ENCODE measurements around the gene SYNJ1. TPM values are rescaled to one million over a fixed set of nuclear protein-coding genes. Genes with fewer than 3 reads are reported as not detected.
"Not testable (repeated sequence)": the region's sequence is repeated elsewhere in the genome, so short reads cannot be mapped to it uniquely, and the experiment has no call there.

The SYNJ1 gene
- total and polyA plus RNA-seq, 9 donors: 3.6 to 7.0 (median 5.4) TPM

- not testable (repeated sequence) for H3K4me3 ChIP-seq (ENCODE audit: low read length); H3K27me3 ChIP-seq (ENCODE audit: control insufficient read depth, insufficient read depth, low read length); H3K4me1 ChIP-seq (ENCODE audit: control insufficient read depth, insufficient read depth, low read length); DNase-seq; H3K27ac ChIP-seq (ENCODE audit: low read length)
- H3K36me3 ChIP-seq (ENCODE audit: control insufficient read depth, insufficient read depth, low read length): peaks cover 28% of the 10 kb centered on the region
- peaks cover 21% of the 10 kb centered on the region for H3K9me3 ChIP-seq (replicated peaks; ENCODE audit: control insufficient read depth, low read depth, low read length)
- WGBS (ENCODE audit: insufficient coverage): no CpG with 5 or more reads among the region's 2 CpGs
Observed at GRCh38 chr21:32664095-32664494, 63.7 kb downstream of the SYNJ1 start.

GRCh38 chr21:32661981-32662380 lies 65.8 kb downstream of the SYNJ1 start:
- not testable (repeated sequence) for H3K4me3 ChIP-seq (ENCODE audit: low read length); H3K27me3 ChIP-seq (ENCODE audit: control insufficient read depth, insufficient read depth, low read length); DNase-seq; H3K4me1 ChIP-seq (ENCODE audit: control insufficient read depth, insufficient read depth, low read length); H3K27ac ChIP-seq (ENCODE audit: low read length)
- WGBS (ENCODE audit: insufficient coverage): 69% methylated on average over 3 of the region's 10 CpGs
- Histone ChIP-seq H3K9me3 (replicated peaks; ENCODE audit: control insufficient read depth, low read depth, low read length) (peaks cover 21% of the 10 kb centered on the region), H3K36me3 (ENCODE audit: control insufficient read depth, insufficient read depth, low read length) (peaks cover 29% of the 10 kb centered on the region)

GRCh38 chr21:32661026-32661782 lies 66.6 kb downstream of the SYNJ1 start:
- not testable (repeated sequence) for H3K4me1 ChIP-seq (ENCODE audit: control insufficient read depth, insufficient read depth, low read length); DNase-seq; H3K27ac ChIP-seq (ENCODE audit: low read length); H3K27me3 ChIP-seq (ENCODE audit: control insufficient read depth, insufficient read depth, low read length); H3K4me3 ChIP-seq (ENCODE audit: low read length)
- peaks cover 28% of the 10 kb centered on the region for H3K36me3 ChIP-seq (ENCODE audit: control insufficient read depth, insufficient read depth, low read length)
- peaks cover 21% of the 10 kb centered on the region for H3K9me3 ChIP-seq (replicated peaks; ENCODE audit: control insufficient read depth, low read depth, low read length)
- WGBS (ENCODE audit: insufficient coverage): 97% methylated on average over 8 of the region's 13 CpGs

- Histone ChIP-seq H3K27ac (ENCODE audit: low read length) (no peak overlapping the region), H3K4me3 (ENCODE audit: low read length) (no peak overlapping the region), H3K36me3 (ENCODE audit: control insufficient read depth, insufficient read depth, low read length) (peaks cover 11% of the 10 kb centered on the region), H3K4me1 (ENCODE audit: control insufficient read depth, insufficient read depth, low read length) (no peaks in the 10 kb centered on the region), H3K27me3 (ENCODE audit: control insufficient read depth, insufficient read depth, low read length) (no peaks in the 10 kb centered on the region), H3K9me3 (replicated peaks; ENCODE audit: control insufficient read depth, low read depth, low read length) (peaks cover under 1% of the 10 kb centered on the region)
- 100% methylated on average over 2 of the region's 9 CpGs for WGBS (ENCODE audit: insufficient coverage)
- no peak for DNase-seq
Observed at GRCh38 chr21:32658524-32658923, 69.3 kb downstream of the SYNJ1 start.

GRCh38 chr21:32653326-32653901 lies 74.4 kb downstream of the SYNJ1 start:
- DNase-seq: no peak
- H3K27me3 ChIP-seq (ENCODE audit: control insufficient read depth, insufficient read depth, low read length): no peaks in the 10 kb centered on the region
- H3K9me3 ChIP-seq (replicated peaks; ENCODE audit: control insufficient read depth, low read depth, low read length): no peaks in the 10 kb centered on the region
- H3K4me3 ChIP-seq (ENCODE audit: low read length): no peak overlapping the region
- H3K27ac ChIP-seq (ENCODE audit: low read length): no peak overlapping the region
- no peaks in the 10 kb centered on the region for H3K4me1 ChIP-seq (ENCODE audit: control insufficient read depth, insufficient read depth, low read length)
- WGBS (ENCODE audit: insufficient coverage): no CpG with 5 or more reads among the region's 2 CpGs
- H3K36me3 ChIP-seq (ENCODE audit: control insufficient read depth, insufficient read depth, low read length): peaks cover 4% of the 10 kb centered on the region

GRCh38 chr21:32648165-32648564 lies 79.6 kb downstream of the SYNJ1 start:
- H3K4me3 ChIP-seq (ENCODE audit: low read length): no peak overlapping the region
- peaks cover 6% of the 10 kb centered on the region for H3K36me3 ChIP-seq (ENCODE audit: control insufficient read depth, insufficient read depth, low read length)
- no peaks in the 10 kb centered on the region for H3K4me1 ChIP-seq (ENCODE audit: control insufficient read depth, insufficient read depth, low read length)
- no peaks in the 10 kb centered on the region for H3K9me3 ChIP-seq (replicated peaks; ENCODE audit: control insufficient read depth, low read depth, low read length)
- DNase-seq: no peak
- no peak overlapping the region for H3K27ac ChIP-seq (ENCODE audit: low read length)
- H3K27me3 ChIP-seq (ENCODE audit: control insufficient read depth, insufficient read depth, low read length): no peaks in the 10 kb centered on the region

- Histone ChIP-seq H3K4me1 (ENCODE audit: control insufficient read depth, insufficient read depth, low read length) (no peaks in the 10 kb centered on the region), H3K27ac (ENCODE audit: low read length) (no peak overlapping the region), H3K36me3 (ENCODE audit: control insufficient read depth, insufficient read depth, low read length) (peaks cover 11% of the 10 kb centered on the region), H3K27me3 (ENCODE audit: control insufficient read depth, insufficient read depth, low read length) (no peaks in the 10 kb centered on the region), H3K4me3 (ENCODE audit: low read length) (no peak overlapping the region), H3K9me3 (replicated peaks; ENCODE audit: control insufficient read depth, low read depth, low read length) (no peaks in the 10 kb centered on the region)
- 43% methylated on average over 6 of the region's 19 CpGs for WGBS (ENCODE audit: insufficient coverage)
- DNase-seq: no peak
Observed at GRCh38 chr21:32645261-32646182, 82.3 kb downstream of the SYNJ1 start.

- no peaks in the 10 kb centered on the region for H3K27me3 ChIP-seq (ENCODE audit: control insufficient read depth, insufficient read depth, low read length)
- H3K4me3 ChIP-seq (ENCODE audit: low read length): no peak overlapping the region
- DNase-seq: no peak
- peaks cover 17% of the 10 kb centered on the region for H3K36me3 ChIP-seq (ENCODE audit: control insufficient read depth, insufficient read depth, low read length)
- 76% methylated on average over 5 of the region's 10 CpGs for WGBS (ENCODE audit: insufficient coverage)
- no peak overlapping the region for H3K27ac ChIP-seq (ENCODE audit: low read length)
- H3K9me3 ChIP-seq (replicated peaks; ENCODE audit: control insufficient read depth, low read depth, low read length): no peaks in the 10 kb centered on the region
- H3K4me1 ChIP-seq (ENCODE audit: control insufficient read depth, insufficient read depth, low read length): no peaks in the 10 kb centered on the region
Observed at GRCh38 chr21:32641710-32642698, 85.8 kb downstream of the SYNJ1 start.

- H3K36me3 ChIP-seq (ENCODE audit: control insufficient read depth, insufficient read depth, low read length): peaks cover 10% of the 10 kb centered on the region
- H3K27me3 ChIP-seq (ENCODE audit: control insufficient read depth, insufficient read depth, low read length): no peaks in the 10 kb centered on the region
- no peaks in the 10 kb centered on the region for H3K4me1 ChIP-seq (ENCODE audit: control insufficient read depth, insufficient read depth, low read length)
- no peak for DNase-seq
- no peak overlapping the region for H3K27ac ChIP-seq (ENCODE audit: low read length)
- WGBS (ENCODE audit: insufficient coverage): 100% methylated on average over 1 of the region's 3 CpGs
- peaks cover 3% of the 10 kb centered on the region for H3K9me3 ChIP-seq (replicated peaks; ENCODE audit: control insufficient read depth, low read depth, low read length)
- no peak overlapping the region for H3K4me3 ChIP-seq (ENCODE audit: low read length)
Observed at GRCh38 chr21:32626621-32627196, 101.1 kb downstream of the SYNJ1 start.
